Measurements from ENCODE around the gene ALDH5A1. TPM values are rescaled to one million over a fixed set of nuclear protein-coding genes. Genes with fewer than 3 reads are reported as not detected.

ALDH5A1 gene
- total RNA-seq, 1 experiment from 2014 or later = 19.1 TPM

DNA sequence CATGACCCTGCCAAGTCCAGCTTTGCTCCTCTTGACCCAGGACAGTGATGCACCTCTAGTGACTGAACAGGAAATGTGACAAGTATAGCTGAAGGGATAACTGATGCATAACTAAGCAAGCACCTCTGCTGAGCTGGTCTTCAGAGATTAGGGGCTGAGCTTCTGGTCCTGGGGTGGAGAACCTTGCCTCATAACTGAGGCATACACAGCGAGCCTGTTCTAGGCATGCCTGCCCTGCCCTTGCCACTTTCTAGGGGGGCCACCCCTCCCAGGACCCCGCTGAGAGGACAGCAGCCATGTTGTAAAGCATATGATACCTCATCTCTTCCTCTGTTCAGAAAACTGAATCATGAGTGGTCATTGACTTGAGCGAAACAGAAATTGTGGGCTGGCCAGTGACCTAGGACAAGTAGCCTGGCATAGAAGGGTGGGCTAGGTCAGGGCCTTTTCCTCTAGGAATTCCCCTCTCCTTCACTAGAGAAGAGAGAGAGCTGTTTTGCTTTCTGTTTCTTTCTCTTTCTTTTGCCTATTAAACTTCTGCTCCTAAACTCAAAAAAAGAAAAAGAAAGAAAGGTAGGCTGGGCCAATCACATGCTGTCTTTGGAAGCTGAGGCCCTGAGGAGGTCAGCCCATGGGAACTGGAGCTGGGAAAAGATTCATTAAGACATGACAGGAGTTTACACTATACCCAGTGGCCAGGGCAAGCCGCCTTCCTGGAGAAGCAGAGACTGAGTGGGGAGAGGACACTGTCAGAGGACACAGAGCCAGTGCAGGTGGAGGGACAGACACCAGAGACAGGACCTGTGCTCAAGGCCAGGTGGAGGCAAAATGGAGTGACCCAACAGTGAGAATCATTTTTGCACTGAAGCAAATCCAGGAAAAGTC, 23.1 kb downstream of the ALDH5A1 start:
- H3K4me1 ChIP-seq (replicated peaks; ENCODE audit: insufficient read depth) = no peaks in the 10 kb centered on the region
- H3K9me3 ChIP-seq (ENCODE audit: insufficient read depth, low read depth) = no peaks in the 10 kb centered on the region
- no TSS peak for BruUV-seq (replicated peaks)
- H2AFZ ChIP-seq = no peak overlapping the region
- ChIA-PET POLR2A (ENCODE audit: unreplicated experiment) (no interaction called here), CTCF (no interaction called here)
- intact Hi-C loops (cut with micrococcal nuclease; ENCODE audit: unreplicated experiment) = no loop called here
- H3K36me3 ChIP-seq (ENCODE audit: low read depth) = no peaks in the 10 kb centered on the region
- H3F3A ChIP-seq (ENCODE audit: insufficient read depth, low read depth) = peaks cover 3% of the 10 kb centered on the region
- H3K27me3 ChIP-seq (ENCODE audit: insufficient read depth, low read depth) = no peaks in the 10 kb centered on the region
- no peak overlapping the region for H3K4me3 ChIP-seq
- H3K27ac ChIP-seq = no peak overlapping the region
- H3K79me2 ChIP-seq (ENCODE audit: low read depth) = no peaks in the 10 kb centered on the region
- H3K9me2 ChIP-seq (ENCODE audit: insufficient read depth) = no peaks in the 10 kb centered on the region
- H3K4me2 ChIP-seq = no peak overlapping the region
- no peaks in the 10 kb centered on the region; the same call in 1 of the 2 replicates for H4K20me1 ChIP-seq (ENCODE audit: insufficient read depth)
- DNase-seq = no peak
- TF ChIP-seq, protein P1, sequence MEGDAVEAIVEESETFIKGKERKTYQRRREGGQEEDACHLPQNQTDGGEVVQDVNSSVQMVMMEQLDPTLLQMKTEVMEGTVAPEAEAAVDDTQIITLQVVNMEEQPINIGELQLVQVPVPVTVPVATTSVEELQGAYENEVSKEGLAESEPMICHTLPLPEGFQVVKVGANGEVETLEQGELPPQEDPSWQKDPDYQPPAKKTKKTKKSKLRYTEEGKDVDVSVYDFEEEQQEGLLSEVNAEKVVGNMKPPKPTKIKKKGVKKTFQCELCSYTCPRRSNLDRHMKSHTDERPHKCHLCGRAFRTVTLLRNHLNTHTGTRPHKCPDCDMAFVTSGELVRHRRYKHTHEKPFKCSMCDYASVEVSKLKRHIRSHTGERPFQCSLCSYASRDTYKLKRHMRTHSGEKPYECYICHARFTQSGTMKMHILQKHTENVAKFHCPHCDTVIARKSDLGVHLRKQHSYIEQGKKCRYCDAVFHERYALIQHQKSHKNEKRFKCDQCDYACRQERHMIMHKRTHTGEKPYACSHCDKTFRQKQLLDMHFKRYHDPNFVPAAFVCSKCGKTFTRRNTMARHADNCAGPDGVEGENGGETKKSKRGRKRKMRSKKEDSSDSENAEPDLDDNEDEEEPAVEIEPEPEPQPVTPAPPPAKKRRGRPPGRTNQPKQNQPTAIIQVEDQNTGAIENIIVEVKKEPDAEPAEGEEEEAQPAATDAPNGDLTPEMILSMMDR (conservative IDR thresholded peaks at IDR 0.05) = no peak
- no peak for TF ChIP-seq EZH2 (IDR thresholded peaks at IDR 0.05; ENCODE audit: low read depth)

DNA sequence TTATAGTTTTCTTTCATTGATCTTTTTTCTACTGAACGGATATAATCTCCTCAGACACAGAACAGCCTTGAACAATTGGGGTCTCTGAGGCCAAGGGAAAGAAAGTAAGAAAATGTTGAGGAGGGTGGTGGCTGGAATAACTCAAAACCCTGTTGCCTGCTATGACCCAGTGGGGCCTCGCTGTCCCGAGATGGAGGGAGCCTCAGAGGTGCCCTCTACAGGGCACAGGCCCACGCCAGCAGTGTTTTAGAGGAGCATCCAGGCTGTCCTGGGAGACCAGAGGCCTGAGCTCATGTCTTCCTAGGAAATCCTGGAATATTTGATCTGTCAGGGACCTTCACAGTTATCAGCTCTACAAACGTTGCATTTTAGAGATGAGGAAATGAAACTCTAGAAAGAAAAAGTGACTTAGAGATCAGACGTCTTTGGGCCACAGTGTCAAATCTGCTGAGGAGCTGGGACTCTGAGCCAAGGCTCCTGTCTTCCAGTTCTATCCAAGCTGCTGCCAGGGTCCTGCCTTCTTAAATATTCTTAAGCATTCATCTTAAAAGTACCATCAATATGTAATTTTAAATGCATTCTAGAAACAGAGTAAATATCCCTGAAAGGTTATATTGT, 26.3 kb downstream of the ALDH5A1 start:
- no TSS peak for BruUV-seq (replicated peaks)
- no peak for TF ChIP-seq EZH2 (IDR thresholded peaks at IDR 0.05; ENCODE audit: low read depth)
- TF ChIP-seq, protein P1 (conservative IDR thresholded peaks at IDR 0.05) = peak; percentile 72
- Histone ChIP-seq H3F3A (ENCODE audit: insufficient read depth, low read depth) (peaks cover 3% of the 10 kb centered on the region; the same call in 1 of the 2 replicates), H3K27ac (no peak overlapping the region), H3K9me3 (ENCODE audit: insufficient read depth, low read depth) (no peaks in the 10 kb centered on the region), H3K79me2 (ENCODE audit: low read depth) (no peaks in the 10 kb centered on the region), H3K4me2 (no peak overlapping the region), H2AFZ (no peak overlapping the region), H3K9me2 (ENCODE audit: insufficient read depth) (no peaks in the 10 kb centered on the region), H3K4me3 (no peak overlapping the region), H4K20me1 (ENCODE audit: insufficient read depth) (no peaks in the 10 kb centered on the region), H3K36me3 (ENCODE audit: low read depth) (no peaks in the 10 kb centered on the region), H3K4me1 (replicated peaks; ENCODE audit: insufficient read depth) (no peaks in the 10 kb centered on the region), H3K27me3 (ENCODE audit: insufficient read depth, low read depth) (no peaks in the 10 kb centered on the region)
- ChIA-PET CTCF (interaction anchor here (0.6 to 1.4 kb wide), 4 partner anchors 16 to 90 kb away, joined by 3 to 10 read pairs (median 4); partner anchors contain the start of gene ALDH5A1), POLR2A (ENCODE audit: unreplicated experiment) (interaction anchor here (0.6 kb wide), 1 partner anchor 399 kb away, joined by 3 read pairs; no protein-coding TSS in a partner anchor)
- intact Hi-C loops (cut with micrococcal nuclease; ENCODE audit: unreplicated experiment) = loop anchor here (1.0 to 10.0 kb wide), 3 partner anchors 90 to 494 kb away; no protein-coding TSS in a partner anchor
- peak in 1 of 2 experiments; percentile 55 for DNase-seq
